Hepatocyte (in vitro differentiated cells): ENCODE data around the gene ROBO4.

ENCODE experiments used
- CTCF ChIP-seq: fragments of 200-600 bp; sonication (generic); IDR thresholded peaks from 2 replicates; pipeline ENCODE4 v1.5.1; 2016; ENCODE audit warnings: antibody characterized with exemption, mild to moderate bottlenecking; ENCODE audit not compliant: poor library complexity
- EZH2 ChIP-seq: fragments of 200-600 bp; sonication (generic); IDR thresholded peaks from 2 replicates; pipeline ENCODE4 v1.6.1; 2016; ENCODE audit warnings: antibody characterized with exemption, mild to moderate bottlenecking, borderline replicate concordance
- EZH2phosphoT487 ChIP-seq: fragments of 200-600 bp; sonication (generic); IDR thresholded peaks from one replicate; pipeline ENCODE4 v1.6.1; 2018; ENCODE audit warnings: antibody characterized with exemption, mild to moderate bottlenecking, low read depth, moderate library complexity; ENCODE audit not compliant: unreplicated experiment, severe bottlenecking

GRCh38 chr11:124882339-124883071 is 15.2 kb downstream of the ROBO4 start:
- TF ChIP-seq EZH2: no peak
- no peak for TF ChIP-seq CTCF
- no peak for TF ChIP-seq EZH2phosphoT487
